ENCODE results near the gene PTCD3. TPM values are rescaled to one million over a fixed set of nuclear protein-coding genes. Genes with fewer than 3 reads are reported as not detected.

Gene PTCD3
- total and polyA plus RNA-seq, 2 of the 4 experiments (the other 2 are of a cell fraction): 44.0 to 48.9 TPM

DNA sequence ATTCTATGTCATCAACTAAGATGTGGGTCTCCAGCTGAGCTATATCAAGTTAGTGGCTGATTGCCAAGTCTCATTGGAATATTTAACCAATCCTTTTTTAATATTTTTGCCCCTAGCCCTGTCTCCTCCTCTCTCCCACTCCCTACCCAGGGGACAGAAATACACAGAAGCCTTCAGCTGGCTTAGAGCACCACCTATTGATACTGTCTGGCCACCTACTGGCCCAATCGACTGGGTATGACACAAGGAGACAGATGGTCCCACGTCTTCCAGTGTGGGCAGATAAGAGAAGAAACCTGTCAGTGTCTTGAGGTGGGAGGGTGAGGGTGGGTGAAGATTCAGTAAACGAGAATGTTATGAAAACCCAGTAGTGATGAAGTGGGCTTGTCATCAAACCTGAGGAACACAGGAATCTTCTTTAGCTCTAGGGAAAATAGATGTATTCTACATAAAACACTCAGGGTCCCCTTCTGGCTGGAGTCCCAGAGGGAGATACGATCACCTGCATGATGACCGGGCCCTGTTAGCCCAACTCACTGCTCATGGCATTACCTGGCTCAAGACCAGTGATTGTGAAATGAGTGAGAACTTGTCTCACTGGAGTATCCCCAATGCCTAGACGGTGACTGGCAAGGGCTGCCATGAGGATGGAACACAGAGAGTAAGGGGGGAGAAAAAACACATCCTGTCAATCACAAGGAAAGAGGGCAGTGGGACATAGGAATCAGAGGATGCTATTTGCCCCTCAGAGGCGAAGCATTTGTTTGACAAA, 27.1 kb upstream of the PTCD3 start:
- Histone ChIP-seq H2BK20ac (ENCODE audit: low read depth, low read length) (no peak overlapping the region), H3K4ac (ENCODE audit: low read depth, low read length) (no peak overlapping the region), H3K9ac (ENCODE audit: low read depth, low read length) (no peak overlapping the region), H2BK120ac (ENCODE audit: low read depth, low read length) (no peak overlapping the region), H3K9me3 (ENCODE audit: control insufficient read depth, insufficient read depth, low read length) (no peaks in the 10 kb centered on the region), H3K4me3 (ENCODE audit: insufficient read depth, low read depth, low read length) (no peak overlapping the region), H4K91ac (ENCODE audit: insufficient read depth, low read depth, low read length) (no peak overlapping the region), H2BK5ac (ENCODE audit: low read depth, low read length, poor library complexity, severe bottlenecking) (no peak overlapping the region), H3K14ac (replicated peaks; ENCODE audit: low read depth, low read length) (no peak overlapping the region), H3K4me1 (ENCODE audit: control insufficient read depth, insufficient read depth, low read length) (no peaks in the 10 kb centered on the region), H3K79me1 (ENCODE audit: low read depth in 1 of 2, low read length in 2 of 2) (peaks cover 0 to 6% of the 10 kb centered on the region in 2 experiments; a peak in 1 of 4 replicates), H3K18ac (ENCODE audit: low read depth, low read length) (no peak overlapping the region), H3K4me2 (ENCODE audit: low read depth, low read length) (no peak overlapping the region), H2AK9ac (replicated peaks; ENCODE audit: low read depth, low read length, poor library complexity) (no peak overlapping the region), H3K23ac (ENCODE audit: low read depth, low read length) (no peak overlapping the region), H4K20me1 (ENCODE audit: insufficient read depth, low read length) (peaks cover 4% of the 10 kb centered on the region; the same call in 1 of the 2 replicates), H2BK15ac (ENCODE audit: low read depth, low read length) (no peak overlapping the region), H2AK5ac (ENCODE audit: low read depth, low read length) (no peak overlapping the region), H4K5ac (ENCODE audit: low read depth, low read length) (no peak overlapping the region), H3K56ac (ENCODE audit: extremely low read depth, insufficient read depth, low read length) (no peak overlapping the region), H2AFZ (replicated peaks; ENCODE audit: low read length, poor library complexity) (no peak overlapping the region), H3K9me1 (ENCODE audit: insufficient read depth, low read length) (no peaks in the 10 kb centered on the region), H3K36me3 (ENCODE audit: control insufficient read depth, insufficient read depth, low read length) (peaks cover 44% of the 10 kb centered on the region), H3K27me3 (ENCODE audit: control insufficient read depth, insufficient read depth, low read length) (no peaks in the 10 kb centered on the region), H4K8ac (ENCODE audit: low read depth in 2 of 2, low read length in 2 of 2) (no peak overlapping the region), H3K27ac (ENCODE audit: insufficient read depth, low read length) (no peak overlapping the region)
- ChIA-PET POLR2A (ENCODE audit: unreplicated experiment) (no interaction called here), CTCF (interaction anchor here (0.6 to 5.5 kb wide), 12 partner anchors 12 to 253 kb away, joined by 3 to 91 read pairs (median 5); no protein-coding TSS in a partner anchor)
- ATAC-seq (ENCODE audit: low read depth) (peak; percentile 73), DNase-seq (peak; percentile 47)
- 60% methylated on average over 2 of the region's 7 CpGs; no CpG with 5 or more reads in 1 of the 2 experiments for WGBS, 2 experiments (ENCODE audit: extremely low coverage in 2 of 2, insufficient read length in 1 of 2)
- intact Hi-C loops (cut with micrococcal nuclease): loop anchor here (2.0 to 5.0 kb wide), 2 partner anchors 42 to 190 kb away; partner anchors contain the start of gene ST3GAL5
- no TSS peak for BruUV-seq (replicated peaks)
- TF ChIP-seq, protein P1, sequence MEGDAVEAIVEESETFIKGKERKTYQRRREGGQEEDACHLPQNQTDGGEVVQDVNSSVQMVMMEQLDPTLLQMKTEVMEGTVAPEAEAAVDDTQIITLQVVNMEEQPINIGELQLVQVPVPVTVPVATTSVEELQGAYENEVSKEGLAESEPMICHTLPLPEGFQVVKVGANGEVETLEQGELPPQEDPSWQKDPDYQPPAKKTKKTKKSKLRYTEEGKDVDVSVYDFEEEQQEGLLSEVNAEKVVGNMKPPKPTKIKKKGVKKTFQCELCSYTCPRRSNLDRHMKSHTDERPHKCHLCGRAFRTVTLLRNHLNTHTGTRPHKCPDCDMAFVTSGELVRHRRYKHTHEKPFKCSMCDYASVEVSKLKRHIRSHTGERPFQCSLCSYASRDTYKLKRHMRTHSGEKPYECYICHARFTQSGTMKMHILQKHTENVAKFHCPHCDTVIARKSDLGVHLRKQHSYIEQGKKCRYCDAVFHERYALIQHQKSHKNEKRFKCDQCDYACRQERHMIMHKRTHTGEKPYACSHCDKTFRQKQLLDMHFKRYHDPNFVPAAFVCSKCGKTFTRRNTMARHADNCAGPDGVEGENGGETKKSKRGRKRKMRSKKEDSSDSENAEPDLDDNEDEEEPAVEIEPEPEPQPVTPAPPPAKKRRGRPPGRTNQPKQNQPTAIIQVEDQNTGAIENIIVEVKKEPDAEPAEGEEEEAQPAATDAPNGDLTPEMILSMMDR (conservative IDR thresholded peaks at IDR 0.05; ENCODE audit: low read depth, low read length): peak; percentile 69
- TF ChIP-seq RAD21 (IDR thresholded peaks at IDR 0.05; ENCODE audit: low read length) (peak; percentile 73), CEBPB (IDR thresholded peaks at IDR 0.05; ENCODE audit: low read depth, low read length) (peak; percentile 33; the same call in 1 of the 2 replicates), SMC3 (IDR thresholded peaks at IDR 0.05; ENCODE audit: low read depth, low read length) (peak; percentile 58)
- TF ChIP-seq, protein P2, sequence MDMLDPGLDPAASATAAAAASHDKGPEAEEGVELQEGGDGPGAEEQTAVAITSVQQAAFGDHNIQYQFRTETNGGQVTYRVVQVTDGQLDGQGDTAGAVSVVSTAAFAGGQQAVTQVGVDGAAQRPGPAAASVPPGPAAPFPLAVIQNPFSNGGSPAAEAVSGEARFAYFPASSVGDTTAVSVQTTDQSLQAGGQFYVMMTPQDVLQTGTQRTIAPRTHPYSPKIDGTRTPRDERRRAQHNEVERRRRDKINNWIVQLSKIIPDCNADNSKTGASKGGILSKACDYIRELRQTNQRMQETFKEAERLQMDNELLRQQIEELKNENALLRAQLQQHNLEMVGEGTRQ (IDR thresholded peaks at IDR 0.05; ENCODE audit: low read depth, low read length): no peak
- in situ Hi-C loops (cut with MboI; ENCODE audit: low sequenced_read_pairs): loop anchor here (5.0 kb wide), 2 partner anchors 252 to 357 kb away; no protein-coding TSS in a partner anchor
- dilution Hi-C loops (cut with HindIII; ENCODE audit: low sequenced_read_pairs, unreplicated experiment): no loop called here
